Right lobe of liver (tissue), 6 donors: Measurements from ENCODE around the gene LRMDA. TPM values are rescaled to one million over a fixed set of nuclear protein-coding genes. Genes with fewer than 3 reads are reported as not detected.

Experiments used
- ATAC-seq, 4 donors: fragments of 200-7000 bp; cut with Tn5 transposase; one replicate each; pipeline ENCODE4 v1.9.1; 2020; ENCODE audit warnings: mild to moderate bottlenecking in 4 of 4, moderate library complexity in 4 of 4
- DNase-seq, 3 donors: peaks; one replicate each; pipeline ENCODE4 v3.0.0-alpha.2; 2020
- H3K27ac ChIP-seq, 3 donors: fragments of 200-600 bp; one replicate each; pipeline ENCODE4 v1.8.0; 2022
- H3K27me3 ChIP-seq, 2 donors: fragments of 200-600 bp; one replicate each; pipeline ENCODE4 v1.8.0; 2022
- H3K36me3 ChIP-seq, 4 donors: fragments of 200-600 bp; sonication (generic) in 1 of 4; one replicate each; pipeline versions ENCODE4 v1.5.1 to v1.8.0; 2017 to 2022; ENCODE audit warnings: control low read depth in 1 of 4
- H3K4me1 ChIP-seq, 4 donors: fragments of 200-600 bp; sonication (generic) in 1 of 4; one replicate each; pipeline versions ENCODE4 v1.5.1 to v1.8.0; 2017 to 2022; ENCODE audit warnings: control low read depth in 1 of 4
- H3K4me3 ChIP-seq, 3 donors: fragments of 200-600 bp; one replicate each; pipeline ENCODE4 v1.8.0; 2022
- H3K9me3 ChIP-seq, 4 donors: fragments of 200-600 bp; sonication (generic) in 1 of 4; one replicate each; pipeline versions ENCODE4 v1.5.1 to v1.8.0; 2017 to 2022; ENCODE audit warnings: control low read depth in 1 of 4
- POLR2A ChIP-seq: fragments of 450-650 bp; IDR thresholded peaks from one replicate; pipeline ENCODE4 v1.6.1; 2017; ENCODE audit warnings: antibody characterized with exemption, mild to moderate bottlenecking
- WGBS: methylation state at CpG from one replicate; pipeline ENCODE4 v1.1.6; 2018; ENCODE audit warnings: low coverage, low lambda C conversion rate; ENCODE audit not compliant: insufficient coverage; ENCODE audit errors: missing lambda C conversion rate; 5-methylcytosine and 5-hydroxymethylcytosine counted together
- intact Hi-C, 2 donors: fragments of 100-400 bp; cut with DNase I; formaldehyde crosslinking; loops; one replicate each; pipeline versions ENCODE4 v1.11.2 to v1.14.1; 2022
- total RNA-seq, 6 experiments: library from RNA; depleted of rRNA in 2 of 6; stranded (reverse); fragments of >200 nt in 2 of 6; fragmentation: NEBNext Ultra II Directional in 3 of 6; extraction: Animal tissue kit (Norgen Biotek cat#: 25700) in 3 of 6; gene quantifications; one replicate each; pipeline versions ENCODE4 v1.1.0 to v1.2.4, GENCODE V29; 2016 to 2023
- TF ChIP-seq, protein P1 (sequence below), 4 donors: fragments of 200-600 bp in 3 of 4; fragments of 450-650 bp in 1 of 4; IDR thresholded peaks; one replicate each; pipeline versions ENCODE4 v1.5.1 to v1.8.0; 2016 to 2022; ENCODE audit warnings: antibody characterized with exemption in 4 of 4, mild to moderate bottlenecking in 2 of 4
- donor health status: DM: no; HTN: yes; CAD: no.
- donor health status: DM: no; HTN: no; CAD: no.
- donor health status: DM: no; HTN: no; CAD: no.
- donor health status: DM: no; HTN: yes; CAD: no.
- donor health status: DM: no; HTN: yes; CAD: no.

The LRMDA gene
- total RNA-seq, 6 experiments from 2014 or later: 9.9 to 19.9 (median 16.3) TPM

DNA sequence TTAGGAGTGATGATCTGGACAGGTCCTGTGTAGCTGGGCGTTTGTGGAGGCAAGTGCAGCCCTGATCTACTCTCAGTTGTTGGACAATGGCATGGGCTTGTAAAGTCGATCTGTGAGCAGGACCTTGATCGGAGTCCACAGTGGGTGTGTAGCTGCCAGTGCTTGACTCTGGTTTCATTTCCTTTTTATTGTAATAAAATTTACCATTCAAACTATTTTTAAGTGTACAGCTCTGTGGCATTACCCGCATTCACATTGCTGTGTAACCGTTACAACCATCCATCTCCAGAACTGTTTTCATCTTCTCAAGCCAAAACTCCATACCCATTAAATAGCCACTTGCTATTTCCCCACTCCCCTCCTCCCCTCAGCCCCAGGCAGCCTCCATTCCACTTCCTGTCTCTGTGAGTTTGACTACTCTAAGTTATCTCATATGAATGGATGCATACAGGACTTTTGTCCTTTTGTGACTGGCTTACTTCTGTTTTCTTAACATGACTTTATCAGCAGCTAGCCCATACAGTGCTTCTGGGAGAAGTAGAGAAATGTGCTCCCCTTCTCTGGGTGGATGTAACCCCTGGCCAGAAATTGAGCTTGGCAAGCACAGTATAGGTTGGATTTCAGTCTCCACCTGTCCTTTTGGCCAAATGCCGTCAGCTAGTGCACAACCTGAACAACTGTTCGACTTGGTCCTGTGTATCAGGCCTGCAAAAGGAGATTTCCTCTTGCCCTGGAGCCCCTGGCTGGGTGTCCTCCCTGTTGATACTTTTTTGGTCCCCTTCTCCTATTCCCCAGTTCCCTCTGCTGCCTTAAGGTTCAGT is 180.0 kb downstream of the LRMDA start:
- no peaks in the 10 kb centered on the region for H3K27me3 ChIP-seq
- peak; percentile 47 to 59 (median 54) for ATAC-seq
- TF ChIP-seq, protein P1, sequence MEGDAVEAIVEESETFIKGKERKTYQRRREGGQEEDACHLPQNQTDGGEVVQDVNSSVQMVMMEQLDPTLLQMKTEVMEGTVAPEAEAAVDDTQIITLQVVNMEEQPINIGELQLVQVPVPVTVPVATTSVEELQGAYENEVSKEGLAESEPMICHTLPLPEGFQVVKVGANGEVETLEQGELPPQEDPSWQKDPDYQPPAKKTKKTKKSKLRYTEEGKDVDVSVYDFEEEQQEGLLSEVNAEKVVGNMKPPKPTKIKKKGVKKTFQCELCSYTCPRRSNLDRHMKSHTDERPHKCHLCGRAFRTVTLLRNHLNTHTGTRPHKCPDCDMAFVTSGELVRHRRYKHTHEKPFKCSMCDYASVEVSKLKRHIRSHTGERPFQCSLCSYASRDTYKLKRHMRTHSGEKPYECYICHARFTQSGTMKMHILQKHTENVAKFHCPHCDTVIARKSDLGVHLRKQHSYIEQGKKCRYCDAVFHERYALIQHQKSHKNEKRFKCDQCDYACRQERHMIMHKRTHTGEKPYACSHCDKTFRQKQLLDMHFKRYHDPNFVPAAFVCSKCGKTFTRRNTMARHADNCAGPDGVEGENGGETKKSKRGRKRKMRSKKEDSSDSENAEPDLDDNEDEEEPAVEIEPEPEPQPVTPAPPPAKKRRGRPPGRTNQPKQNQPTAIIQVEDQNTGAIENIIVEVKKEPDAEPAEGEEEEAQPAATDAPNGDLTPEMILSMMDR (IDR thresholded peaks at IDR 0.05): no peak
- no peak for TF ChIP-seq POLR2A
- peak overlapping the region in 1 of 3 donors; percentile 11 for H3K27ac ChIP-seq
- H3K4me3 ChIP-seq: no peak overlapping the region
- 48% methylated on average over 5 of the region's 7 CpGs for WGBS
- peaks cover 0 to 16% (median 4%) of the 10 kb centered on the region in 4 donors for H3K4me1 ChIP-seq
- intact Hi-C loops: no loop called here
- no peaks in the 10 kb centered on the region for H3K36me3 ChIP-seq
- no peak for DNase-seq
- no peaks in the 10 kb centered on the region for H3K9me3 ChIP-seq

DNA sequence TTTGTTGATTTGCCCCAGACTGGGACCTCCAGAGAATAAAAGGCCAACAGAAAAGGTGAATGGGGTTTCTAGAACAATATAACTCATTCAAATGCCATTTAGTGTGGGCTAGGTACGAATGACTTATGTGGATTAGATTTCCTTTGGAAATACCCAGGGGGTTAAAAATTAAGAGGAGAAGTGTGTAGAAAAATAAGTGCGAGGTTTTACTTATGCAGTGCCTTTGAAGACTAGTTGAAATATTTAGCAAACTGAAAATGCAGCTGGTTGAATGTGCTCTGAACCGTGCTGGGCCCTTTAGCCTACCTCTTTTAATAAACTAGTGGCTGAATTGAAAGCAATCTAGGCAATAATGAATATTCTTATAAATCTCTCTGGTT is 180.6 kb downstream of the LRMDA start:
- Histone ChIP-seq H3K9me3 (no peaks in the 10 kb centered on the region), H3K4me3 (no peak overlapping the region), H3K27ac (peak overlapping the region in 1 of 3 donors; percentile 11), H3K36me3 (no peaks in the 10 kb centered on the region), H3K4me1 (peaks cover 0 to 17% (median 2%) of the 10 kb centered on the region in 4 donors), H3K27me3 (no peaks in the 10 kb centered on the region)
- no peak for TF ChIP-seq POLR2A
- TF ChIP-seq, protein P1 (IDR thresholded peaks at IDR 0.05): no peak
- intact Hi-C loops: no loop called here
- WGBS: 72% methylated on average over 3 of the region's 3 CpGs
- ATAC-seq (no peak), DNase-seq (no peak)

DNA sequence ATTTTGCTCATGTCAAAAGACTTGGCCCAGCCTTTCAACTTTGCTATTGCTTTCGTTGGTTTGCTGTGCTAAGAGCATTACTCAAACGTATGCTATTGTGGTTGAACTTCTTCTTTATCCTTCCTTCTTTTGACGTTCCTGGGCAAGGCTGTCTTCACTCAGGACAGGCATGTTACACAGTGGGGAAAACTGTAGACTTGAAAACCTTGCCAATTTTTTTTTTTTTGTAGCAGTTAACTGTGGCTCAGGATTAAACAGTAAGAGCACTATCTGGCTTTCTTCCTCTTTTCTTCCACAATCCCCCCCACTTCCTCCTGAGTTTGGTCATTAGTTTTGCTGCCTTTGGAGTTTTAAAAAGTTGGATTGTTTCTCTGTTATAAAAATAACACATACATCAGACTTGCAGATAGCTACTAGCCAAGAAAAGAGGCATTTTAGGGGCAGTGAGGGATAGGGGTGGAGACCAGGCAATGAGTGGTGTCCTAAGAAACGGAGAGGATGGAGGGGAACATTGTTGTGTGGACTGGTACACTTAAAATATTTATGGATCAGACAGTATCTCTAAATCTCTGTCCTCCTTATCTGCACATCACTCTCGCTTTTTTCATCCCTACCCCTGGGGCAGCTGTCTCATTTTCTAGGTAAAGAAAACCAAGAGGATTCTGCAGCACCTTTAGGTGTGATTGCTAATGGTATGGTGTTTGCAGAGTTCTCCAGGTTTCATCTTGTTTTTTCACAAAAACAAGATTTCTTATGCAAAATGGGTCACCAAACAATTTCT is 181.7 kb downstream of the LRMDA start:
- H3K9me3 ChIP-seq: no peaks in the 10 kb centered on the region
- ATAC-seq (peak; percentile 58 to 65 (median 60)), DNase-seq (no peak)
- H3K27me3 ChIP-seq: no peaks in the 10 kb centered on the region
- WGBS: 29% methylated on average over 5 of the region's 5 CpGs
- no peak for TF ChIP-seq POLR2A
- TF ChIP-seq, protein P1 (IDR thresholded peaks at IDR 0.05): no peak
- H3K27ac ChIP-seq: no peak overlapping the region
- H3K4me3 ChIP-seq: no peak overlapping the region
- H3K36me3 ChIP-seq: no peaks in the 10 kb centered on the region
- peaks cover 0 to 26% (median 0%) of the 10 kb centered on the region in 4 donors for H3K4me1 ChIP-seq
- intact Hi-C loops: no loop called here

DNA sequence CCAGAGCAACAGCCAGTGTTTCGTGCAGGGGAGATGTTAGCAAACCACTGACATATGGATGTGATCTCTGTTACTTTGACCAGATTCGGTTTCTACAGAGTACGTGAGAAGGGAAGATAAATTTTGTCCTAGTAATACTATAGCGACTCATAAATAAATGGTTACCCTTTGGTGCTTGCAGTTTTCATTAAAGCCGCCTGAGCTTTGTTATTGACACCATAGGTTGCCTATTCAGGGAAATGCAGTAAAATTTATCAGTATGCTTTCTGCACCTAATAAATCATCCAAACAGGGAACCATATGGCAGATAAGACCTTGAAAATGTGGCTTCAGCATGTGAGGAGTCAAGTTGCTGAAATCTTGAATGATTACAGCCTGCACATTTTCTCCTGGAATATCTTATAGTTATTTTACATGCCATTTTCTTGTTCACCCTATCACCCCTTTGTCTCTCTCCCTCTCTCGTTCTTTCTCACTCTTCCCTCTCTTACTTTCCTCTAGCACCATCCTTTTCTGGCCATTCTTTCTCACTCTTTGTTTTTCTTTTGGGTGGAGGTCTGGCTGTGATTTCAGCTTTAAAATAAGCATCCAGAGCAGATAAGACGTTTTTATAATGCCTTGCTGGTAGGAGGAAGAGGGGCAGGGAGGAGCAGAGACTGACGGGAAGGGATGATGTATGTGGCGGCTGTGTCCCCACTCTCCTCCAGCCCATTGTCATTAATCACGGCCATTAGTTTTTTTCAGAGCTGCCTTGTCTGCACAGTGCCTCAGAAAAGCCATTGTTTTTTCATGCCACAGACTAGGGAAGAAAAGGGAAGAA is 182.5 kb downstream of the LRMDA start:
- no peaks in the 10 kb centered on the region for H3K9me3 ChIP-seq
- intact Hi-C loops: no loop called here
- H3K4me1 ChIP-seq: peaks cover 0 to 26% (median 0%) of the 10 kb centered on the region in 4 donors
- no peaks in the 10 kb centered on the region for H3K27me3 ChIP-seq
- TF ChIP-seq, protein P1 (IDR thresholded peaks at IDR 0.05): no peak
- TF ChIP-seq POLR2A: no peak
- DNase-seq (no peak), ATAC-seq (no peak)
- 43% methylated on average over 10 of the region's 10 CpGs for WGBS
- H3K4me3 ChIP-seq: no peak overlapping the region
- no peaks in the 10 kb centered on the region for H3K36me3 ChIP-seq
- H3K27ac ChIP-seq: no peak overlapping the region
